Thyroid gland (tissue), 4 donors: ENCODE results near the gene CTNNA2. TPM values are rescaled to one million over a fixed set of nuclear protein-coding genes. Genes with fewer than 3 reads are reported as not detected.

Source experiments
- DNase-seq, 2 donors: peaks; one replicate each; pipeline ENCODE4 v3.0.0-alpha.2; 2019
- H3K27ac ChIP-seq, 3 donors: fragments of 200-600 bp; sonication (generic); 1 replicate in 2 of 3; 2 replicates in 1 of 3; pipeline ENCODE4 v1.5.1; 2016 to 2019; ENCODE audit warnings: mild to moderate bottlenecking in 1 of 3, moderate library complexity in 1 of 3
- H3K27me3 ChIP-seq: fragments of 200-600 bp; sonication (generic); one replicate; pipeline ENCODE4 v1.5.1; 2019
- H3K36me3 ChIP-seq, 2 donors: fragments of 200-600 bp; sonication (generic); one replicate each; pipeline ENCODE4 v1.5.1; 2016 to 2019
- H3K4me1 ChIP-seq, 2 donors: fragments of 200-600 bp; sonication (generic); one replicate each; pipeline ENCODE4 v1.5.1; 2017 to 2019
- H3K4me3 ChIP-seq, 3 donors: fragments of 200-600 bp; sonication (generic); replicated peaks in 1 of 3; 1 replicate in 2 of 3; 2 replicates in 1 of 3; pipeline ENCODE4 v1.5.1; 2016; ENCODE audit warnings: mild to moderate bottlenecking in 1 of 3
- H3K9me3 ChIP-seq: fragments of 200-600 bp; sonication (generic); one replicate; pipeline ENCODE4 v1.5.1; 2017
- CTCF ChIP-seq, 6 experiments: fragments of 200-600 bp in 3 of 6; fragments of 450-650 bp in 3 of 6; sonication (generic) in 3 of 6; IDR thresholded peaks; one replicate each; pipeline ENCODE4 v1.5.1; 2016 to 2019; ENCODE audit warnings: antibody characterized with exemption in 6 of 6, mild to moderate bottlenecking in 2 of 6, inconsistent platforms in 1 of 6, moderate library complexity in 1 of 6
- POLR2A ChIP-seq, 2 donors: fragments of 450-650 bp; IDR thresholded peaks; one replicate each; pipeline ENCODE4 v1.6.1; 2017; ENCODE audit warnings: antibody characterized with exemption in 2 of 2, mild to moderate bottlenecking in 2 of 2, moderate library complexity in 1 of 2
- WGBS, 2 donors: methylation state at CpG; one replicate each; pipeline ENCODE4 v1.1.5; 2017; 5-methylcytosine and 5-hydroxymethylcytosine counted together
- intact Hi-C: fragments of 100-400 bp; cut with DNase I; formaldehyde crosslinking; loops from one replicate; pipeline ENCODE4 v1.15.1; 2023
- total RNA-seq, 4 donors: library from RNA; depleted of rRNA; stranded (reverse); fragments of >200 nt; gene quantifications; one replicate each; pipeline ENCODE4 v1.2.3, GENCODE V29; 2016

The CTNNA2 gene
- total RNA-seq, 4 donors from 2014 or later: 0.13 to 0.44 (median 0.22) TPM; not detected in 1

- H3K9me3 ChIP-seq: no peaks in the 10 kb centered on the region
- no peak overlapping the region for H3K4me3 ChIP-seq
- H3K36me3 ChIP-seq: no peaks in the 10 kb centered on the region
- peaks cover 16 to 23% of the 10 kb centered on the region in 2 donors for H3K4me1 ChIP-seq
- intact Hi-C loops: no loop called here
- WGBS, 2 donors: 71 to 80% methylated on average over 3 of the region's 3 CpGs
- TF ChIP-seq CTCF (IDR thresholded peaks at IDR 0.05): no peak
- H3K27me3 ChIP-seq: no peaks in the 10 kb centered on the region
- no peak for DNase-seq
- peak overlapping the region in 2 of 3 donors; percentile 11 to 83 for H3K27ac ChIP-seq
These were observed 634.8 kb downstream of the CTNNA2 start for GRCh38 chr2:80147690-80148089.

GRCh38 chr2:80148906-80149305 is 636.1 kb downstream of the CTNNA2 start:
- intact Hi-C loops: no loop called here
- Histone ChIP-seq H3K4me3 (no peak overlapping the region), H3K36me3 (no peaks in the 10 kb centered on the region), H3K4me1 (peaks cover 13 to 20% of the 10 kb centered on the region in 2 donors), H3K27ac (peak overlapping the region; percentile 60 to 85 (median 76)), H3K27me3 (no peaks in the 10 kb centered on the region), H3K9me3 (no peaks in the 10 kb centered on the region)
- TF ChIP-seq CTCF (IDR thresholded peaks at IDR 0.05): no peak
- TF ChIP-seq POLR2A (IDR thresholded peaks at IDR 0.05): no peak
- peak; percentile 69 to 75 for DNase-seq
- whole genome bisulfite sequencing, 2 donors: 61 to 63% methylated on average over 2 of the region's 2 CpGs

GRCh38 chr2:80149991-80150390 is 637.1 kb downstream of the CTNNA2 start:
- H3K27ac ChIP-seq: peak overlapping the region; percentile 33 to 85 (median 71)
- WGBS, 2 donors: 92 to 93% methylated on average over 1 of the region's 1 CpG
- peaks cover 13 to 18% of the 10 kb centered on the region in 2 donors for H3K4me1 ChIP-seq
- peak; percentile 12 to 20 for DNase-seq
- peak in 1 of 6 experiments; percentile 14 for TF ChIP-seq CTCF (IDR thresholded peaks at IDR 0.05)
- no peak for TF ChIP-seq POLR2A (IDR thresholded peaks at IDR 0.05)
- H3K9me3 ChIP-seq: no peaks in the 10 kb centered on the region
- no peak overlapping the region for H3K4me3 ChIP-seq
- intact Hi-C loops: no loop called here
- H3K36me3 ChIP-seq: no peaks in the 10 kb centered on the region
- no peaks in the 10 kb centered on the region for H3K27me3 ChIP-seq

- no peak for TF ChIP-seq CTCF (IDR thresholded peaks at IDR 0.05)
- TF ChIP-seq POLR2A (IDR thresholded peaks at IDR 0.05): no peak
- H3K9me3 ChIP-seq: no peaks in the 10 kb centered on the region
- peak overlapping the region in 1 of 3 donors; percentile 85 for H3K27ac ChIP-seq
- H3K27me3 ChIP-seq: no peaks in the 10 kb centered on the region
- H3K36me3 ChIP-seq: no peaks in the 10 kb centered on the region
- no peak for DNase-seq
- no peak overlapping the region for H3K4me3 ChIP-seq
- H3K4me1 ChIP-seq: peaks cover 13 to 15% of the 10 kb centered on the region in 2 donors
- intact Hi-C loops: no loop called here
These were observed 638.4 kb downstream of the CTNNA2 start for GRCh38 chr2:80151248-80151647.

GRCh38 chr2:80151651-80152050 is 638.8 kb downstream of the CTNNA2 start:
- DNase-seq: no peak
- H3K36me3 ChIP-seq: no peaks in the 10 kb centered on the region
- no peak overlapping the region for H3K27ac ChIP-seq
- intact Hi-C loops: no loop called here
- H3K4me1 ChIP-seq: peaks cover 13 to 15% of the 10 kb centered on the region in 2 donors
- no peaks in the 10 kb centered on the region for H3K27me3 ChIP-seq
- TF ChIP-seq CTCF (IDR thresholded peaks at IDR 0.05) (no peak), POLR2A (IDR thresholded peaks at IDR 0.05) (no peak)
- H3K4me3 ChIP-seq: no peak overlapping the region
- H3K9me3 ChIP-seq: no peaks in the 10 kb centered on the region
- WGBS, 2 donors: 94 to 98% methylated on average over 3 of the region's 3 CpGs
